ENCODE results near the gene CNDP1.

Gene CNDP1, protein sequence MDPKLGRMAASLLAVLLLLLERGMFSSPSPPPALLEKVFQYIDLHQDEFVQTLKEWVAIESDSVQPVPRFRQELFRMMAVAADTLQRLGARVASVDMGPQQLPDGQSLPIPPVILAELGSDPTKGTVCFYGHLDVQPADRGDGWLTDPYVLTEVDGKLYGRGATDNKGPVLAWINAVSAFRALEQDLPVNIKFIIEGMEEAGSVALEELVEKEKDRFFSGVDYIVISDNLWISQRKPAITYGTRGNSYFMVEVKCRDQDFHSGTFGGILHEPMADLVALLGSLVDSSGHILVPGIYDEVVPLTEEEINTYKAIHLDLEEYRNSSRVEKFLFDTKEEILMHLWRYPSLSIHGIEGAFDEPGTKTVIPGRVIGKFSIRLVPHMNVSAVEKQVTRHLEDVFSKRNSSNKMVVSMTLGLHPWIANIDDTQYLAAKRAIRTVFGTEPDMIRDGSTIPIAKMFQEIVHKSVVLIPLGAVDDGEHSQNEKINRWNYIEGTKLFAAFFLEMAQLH

DNA sequence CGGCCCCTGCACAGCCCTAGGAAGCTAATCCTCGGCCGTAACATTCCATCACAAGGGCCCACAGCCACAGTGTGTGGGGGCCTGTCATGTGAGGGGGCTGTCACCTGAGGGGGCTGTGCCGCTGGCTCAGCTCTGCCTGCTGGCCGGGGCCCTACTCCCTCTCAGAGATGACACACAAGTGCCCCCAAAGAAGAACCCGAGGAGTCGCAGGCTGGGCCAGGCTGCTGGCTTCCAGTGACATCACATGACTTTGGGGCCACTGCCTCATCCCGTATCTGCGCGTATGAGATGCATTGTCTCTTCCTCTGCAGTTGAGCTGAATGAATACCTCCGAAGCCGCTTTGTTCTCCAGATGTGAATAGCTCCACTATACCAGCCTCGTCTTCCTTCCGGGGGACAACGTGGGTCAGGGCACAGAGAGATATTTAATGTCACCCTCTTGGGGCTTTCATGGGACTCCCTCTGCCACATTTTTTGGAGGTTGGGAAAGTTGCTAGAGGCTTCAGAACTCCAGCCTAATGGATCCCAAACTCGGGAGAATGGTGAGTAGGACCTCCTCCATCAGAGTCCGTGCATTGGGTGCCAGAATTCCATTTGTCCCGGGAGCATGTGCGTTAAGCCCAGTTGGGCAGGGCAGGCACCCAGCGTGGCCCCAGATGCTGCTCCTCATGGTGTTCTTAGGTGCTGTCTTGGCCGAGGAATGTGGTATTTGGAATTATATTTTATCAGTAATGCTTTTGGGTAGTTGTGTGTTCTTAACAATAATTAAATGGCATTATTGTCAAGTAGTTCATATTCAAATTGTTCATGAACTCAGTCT, at the start of gene CNDP1:
CNDP1 (plus strand) TSS at position 351 of the 820 bp plus-strand sequence; CDS start at position 519, 168 bp downstream.
- no peaks in the 10 kb centered on the region for H3K9me3 ChIP-seq (ENCODE audit: insufficient read depth, low read depth, low read length)
- H3K4me1 ChIP-seq (ENCODE audit: insufficient read depth, low read length) = no peaks in the 10 kb centered on the region
- H3K36me3 ChIP-seq (ENCODE audit: insufficient read depth, low read depth, low read length) = no peaks in the 10 kb centered on the region
- H3K9ac ChIP-seq (ENCODE audit: low read depth, low read length) = no peak within 1 kb of the TSS
- H3K27me3 ChIP-seq (ENCODE audit: insufficient read depth, low read length) = no peaks in the 10 kb centered on the region
- H3K27ac ChIP-seq (ENCODE audit: low read length) = no peak within 1 kb of the TSS
- H3K4me3 ChIP-seq (ENCODE audit: low read length) = no peak within 1 kb of the TSS

- Histone ChIP-seq H3K4me3 (ENCODE audit: low read length) (no peak overlapping the region), H3K27ac (ENCODE audit: low read length) (no peak overlapping the region), H3K36me3 (ENCODE audit: insufficient read depth, low read depth, low read length) (no peaks in the 10 kb centered on the region), H3K9ac (ENCODE audit: low read depth, low read length) (no peak overlapping the region), H3K9me3 (ENCODE audit: insufficient read depth, low read depth, low read length) (no peaks in the 10 kb centered on the region), H3K27me3 (ENCODE audit: insufficient read depth, low read length) (no peaks in the 10 kb centered on the region), H3K4me1 (ENCODE audit: insufficient read depth, low read length) (no peaks in the 10 kb centered on the region)
Observed at GRCh38 chr18:74486119-74486849, 48.0 kb upstream of the CNDP1 start.

GRCh38 chr18:74488354-74488753, 45.9 kb upstream of the CNDP1 start:
- no peaks in the 10 kb centered on the region for H3K36me3 ChIP-seq (ENCODE audit: insufficient read depth, low read depth, low read length)
- H3K27me3 ChIP-seq (ENCODE audit: insufficient read depth, low read length) = no peaks in the 10 kb centered on the region
- no peak overlapping the region for H3K27ac ChIP-seq (ENCODE audit: low read length)
- no peaks in the 10 kb centered on the region for H3K4me1 ChIP-seq (ENCODE audit: insufficient read depth, low read length)
- H3K9me3 ChIP-seq (ENCODE audit: insufficient read depth, low read depth, low read length) = no peaks in the 10 kb centered on the region
- no peak overlapping the region for H3K4me3 ChIP-seq (ENCODE audit: low read length)
- no peak overlapping the region for H3K9ac ChIP-seq (ENCODE audit: low read depth, low read length)

DNA sequence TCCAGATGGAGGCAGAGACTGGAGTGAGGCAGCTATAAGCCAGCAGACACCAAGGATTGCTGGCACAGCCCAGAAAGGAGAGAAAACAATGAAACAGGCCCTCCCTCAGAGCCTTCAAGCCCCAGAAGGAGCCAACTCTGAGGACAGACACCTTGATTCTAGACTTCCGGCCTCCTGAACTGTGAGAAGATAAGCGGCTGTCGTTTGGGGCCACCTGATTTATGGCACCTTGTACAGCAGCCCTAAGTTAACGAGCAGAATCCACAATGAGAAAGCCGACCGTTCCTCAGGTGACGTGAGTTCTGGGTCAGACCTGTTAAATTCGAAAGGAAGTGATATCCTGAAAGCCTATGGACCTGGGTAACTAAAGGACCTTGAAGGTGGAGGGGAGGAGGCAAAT, 45.4 kb upstream of the CNDP1 start:
- Histone ChIP-seq H3K9me3 (ENCODE audit: insufficient read depth, low read depth, low read length) (no peaks in the 10 kb centered on the region), H3K27ac (ENCODE audit: low read length) (no peak overlapping the region), H3K9ac (ENCODE audit: low read depth, low read length) (no peak overlapping the region), H3K4me1 (ENCODE audit: insufficient read depth, low read length) (no peaks in the 10 kb centered on the region), H3K4me3 (ENCODE audit: low read length) (no peak overlapping the region), H3K27me3 (ENCODE audit: insufficient read depth, low read length) (no peaks in the 10 kb centered on the region), H3K36me3 (ENCODE audit: insufficient read depth, low read depth, low read length) (no peaks in the 10 kb centered on the region)

DNA sequence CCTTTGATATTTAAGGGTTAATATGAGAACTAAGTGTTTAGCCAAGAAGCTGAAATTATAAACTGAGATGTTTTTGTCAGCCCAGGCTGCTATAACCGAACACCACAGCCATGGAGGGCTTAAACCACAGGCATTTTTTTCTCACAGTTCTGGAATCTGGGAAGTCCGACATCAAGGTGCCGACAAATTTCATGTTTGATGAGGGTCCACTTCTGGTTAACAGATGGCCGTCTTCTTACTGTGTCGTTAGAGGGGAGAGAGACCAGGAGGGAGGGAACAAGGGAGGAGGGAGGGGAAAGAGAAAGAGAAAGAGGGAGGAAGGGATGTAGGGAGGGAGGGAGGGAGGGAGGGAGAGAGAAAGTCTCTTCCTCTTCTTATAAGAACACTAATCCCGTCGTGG, 44.6 kb upstream of the CNDP1 start:
- H3K27me3 ChIP-seq (ENCODE audit: insufficient read depth, low read length) = no peaks in the 10 kb centered on the region
- H3K4me1 ChIP-seq (ENCODE audit: insufficient read depth, low read length) = no peaks in the 10 kb centered on the region
- H3K4me3 ChIP-seq (ENCODE audit: low read length) = no peak overlapping the region

GRCh38 chr18:74492259-74492658, 42.0 kb upstream of the CNDP1 start:
- Histone ChIP-seq H3K4me1 (ENCODE audit: insufficient read depth, low read length) (peaks cover 4% of the 10 kb centered on the region), H3K9ac (ENCODE audit: low read depth, low read length) (no peak overlapping the region), H3K27me3 (ENCODE audit: insufficient read depth, low read length) (no peaks in the 10 kb centered on the region), H3K36me3 (ENCODE audit: insufficient read depth, low read depth, low read length) (no peaks in the 10 kb centered on the region), H3K4me3 (ENCODE audit: low read length) (no peak overlapping the region), H3K27ac (ENCODE audit: low read length) (no peak overlapping the region), H3K9me3 (ENCODE audit: insufficient read depth, low read depth, low read length) (no peaks in the 10 kb centered on the region)

More for the DNA sequence above, 44.6 kb upstream of the CNDP1 start:
- H3K27ac ChIP-seq (ENCODE audit: low read length) = no peak overlapping the region
- no peaks in the 10 kb centered on the region for H3K9me3 ChIP-seq (ENCODE audit: insufficient read depth, low read depth, low read length)
- H3K9ac ChIP-seq (ENCODE audit: low read depth, low read length) = no peak overlapping the region
- H3K36me3 ChIP-seq (ENCODE audit: insufficient read depth, low read depth, low read length) = no peaks in the 10 kb centered on the region

DNA sequence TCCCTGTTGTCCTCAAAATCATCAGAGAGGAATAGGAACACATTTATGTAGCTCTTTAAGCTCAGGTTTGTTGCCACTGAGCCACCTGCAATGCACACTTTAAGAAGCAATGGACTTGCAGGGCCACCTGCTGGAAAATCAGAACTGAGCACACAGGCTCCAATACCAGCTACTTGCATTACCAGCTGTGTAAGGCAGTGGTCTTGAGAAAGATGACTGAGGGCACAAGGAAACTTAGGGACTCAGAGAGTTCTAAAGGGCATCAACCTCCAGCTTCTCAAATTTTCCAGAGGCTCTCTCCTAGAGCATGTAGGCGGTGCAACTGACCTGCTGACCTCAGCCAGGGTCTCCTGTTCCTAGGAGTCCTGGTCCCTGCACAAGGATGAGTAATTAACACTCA, 40.6 kb upstream of the CNDP1 start:
- Histone ChIP-seq H3K9me3 (ENCODE audit: insufficient read depth, low read depth, low read length) (no peaks in the 10 kb centered on the region), H3K27me3 (ENCODE audit: insufficient read depth, low read length) (no peaks in the 10 kb centered on the region), H3K27ac (ENCODE audit: low read length) (no peak overlapping the region), H3K36me3 (ENCODE audit: insufficient read depth, low read depth, low read length) (peaks cover 12% of the 10 kb centered on the region; the same call in 1 of the 2 replicates), H3K9ac (ENCODE audit: low read depth, low read length) (no peak overlapping the region), H3K4me1 (ENCODE audit: insufficient read depth, low read length) (peaks cover 4% of the 10 kb centered on the region), H3K4me3 (ENCODE audit: low read length) (no peak overlapping the region)

DNA sequence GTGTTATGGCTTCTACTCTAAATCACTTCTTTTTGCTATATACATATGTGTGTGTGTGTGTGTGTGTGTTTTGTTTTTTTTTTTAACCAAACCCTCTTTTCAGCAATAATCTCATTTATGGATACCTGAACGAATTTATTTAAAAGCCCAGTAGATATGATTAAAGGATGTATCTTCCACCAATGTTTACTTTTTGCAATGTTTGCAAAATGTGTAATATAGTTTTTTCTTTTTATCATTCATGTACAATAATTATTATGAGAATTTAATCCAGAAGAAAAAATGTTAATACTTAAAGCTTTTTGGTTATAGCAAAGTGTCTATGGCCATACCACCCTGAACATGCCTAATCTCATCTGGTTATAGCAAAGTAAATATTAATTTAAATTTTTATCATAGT, 39.8 kb upstream of the CNDP1 start:
- Histone ChIP-seq H3K9me3 (ENCODE audit: insufficient read depth, low read depth, low read length) (no peaks in the 10 kb centered on the region), H3K27me3 (ENCODE audit: insufficient read depth, low read length) (no peaks in the 10 kb centered on the region), H3K4me1 (ENCODE audit: insufficient read depth, low read length) (peaks cover 13% of the 10 kb centered on the region), H3K36me3 (ENCODE audit: insufficient read depth, low read depth, low read length) (peaks cover 15% of the 10 kb centered on the region; the same call in 1 of the 2 replicates), H3K9ac (ENCODE audit: low read depth, low read length) (no peak overlapping the region), H3K27ac (ENCODE audit: low read length) (no peak overlapping the region), H3K4me3 (ENCODE audit: low read length) (no peak overlapping the region)

GRCh38 chr18:74495581-74496507, 38.5 kb upstream of the CNDP1 start, which contains the start of gene CNDP2:
Gene CNDP2, plus strand, starts transcription at chr18:74496363. Its CDS starts 3,611 bp downstream, at chr18:74499974.
- H3K9ac ChIP-seq (ENCODE audit: low read depth, low read length) = peak within 1 kb of the TSS; percentile 94
- H3K4me1 ChIP-seq (ENCODE audit: insufficient read depth, low read length) = peaks cover 13% of the 10 kb centered on the region
- no peaks in the 10 kb centered on the region for H3K9me3 ChIP-seq (ENCODE audit: insufficient read depth, low read depth, low read length)
- H3K27ac ChIP-seq (ENCODE audit: low read length) = peak within 1 kb of the TSS; percentile 89
- no peaks in the 10 kb centered on the region for H3K27me3 ChIP-seq (ENCODE audit: insufficient read depth, low read length)
- peaks cover 27% of the 10 kb centered on the region for H3K36me3 ChIP-seq (ENCODE audit: insufficient read depth, low read depth, low read length)
- peak within 1 kb of the TSS; percentile 97 for H3K4me3 ChIP-seq (ENCODE audit: low read length)

- Histone ChIP-seq H3K27ac (ENCODE audit: low read length) (peak overlapping the region; percentile 89), H3K4me3 (ENCODE audit: low read length) (peak overlapping the region; percentile 97), H3K9me3 (ENCODE audit: insufficient read depth, low read depth, low read length) (no peaks in the 10 kb centered on the region), H3K36me3 (ENCODE audit: insufficient read depth, low read depth, low read length) (peaks cover 35% of the 10 kb centered on the region), H3K4me1 (ENCODE audit: insufficient read depth, low read length) (peaks cover 13% of the 10 kb centered on the region), H3K9ac (ENCODE audit: low read depth, low read length) (peak overlapping the region; percentile 94), H3K27me3 (ENCODE audit: insufficient read depth, low read length) (no peaks in the 10 kb centered on the region)
Observed at GRCh38 chr18:74496508-74497323, 37.6 kb upstream of the CNDP1 start.
